Keratinocyte (primary cell): ENCODE data around the gene FOXP4. TPM values are rescaled to one million over a fixed set of nuclear protein-coding genes. Genes with fewer than 3 reads are reported as not detected.

ENCODE experiments used
- DNase-seq: peaks from one replicate; pipeline ENCODE4 v3.0.0-alpha.2; 2011; ENCODE audit warnings: low read depth, missing footprints, low spot score
- FAIRE-seq: peaks from 2 replicates; lab custom pipeline; 2011; peaks lifted over from hg19 to GRCh38; lab: Jason Lieb, UNC
- H2AFZ ChIP-seq: 2 replicates; pipeline ENCODE4 v1.6.0; 2012; ENCODE audit warnings: low read length, control low read depth, inconsistent platforms; ENCODE audit not compliant: control insufficient read depth
- H3K27ac ChIP-seq: 2 replicates; pipeline ENCODE4 v1.5.1; 2011; ENCODE audit warnings: low read length; ENCODE audit not compliant: control insufficient read depth, insufficient read depth
- H3K27me3 ChIP-seq: 3 replicates; pipeline ENCODE4 v1.6.0; 2011; ENCODE audit warnings: low read length; ENCODE audit not compliant: control insufficient read depth, insufficient read depth; ENCODE audit errors: extremely low read depth
- H3K36me3 ChIP-seq, 2 experiments: 2 replicates in 1 of 2; 3 replicates in 1 of 2; pipeline ENCODE4 v1.5.1; 2011; ENCODE audit warnings: low read length in 2 of 2, mild to moderate bottlenecking in 1 of 2; ENCODE audit not compliant: control insufficient read depth in 2 of 2, insufficient read depth in 2 of 2; ENCODE audit errors: extremely low read depth in 1 of 2
- H3K4me1 ChIP-seq: 3 replicates; pipeline ENCODE4 v1.5.1; 2011; ENCODE audit warnings: low read length; ENCODE audit not compliant: control insufficient read depth, insufficient read depth; ENCODE audit errors: extremely low read depth
- H3K4me2 ChIP-seq: 3 replicates; pipeline ENCODE4 v1.6.0; 2011; ENCODE audit warnings: low read depth, low read length; ENCODE audit not compliant: control insufficient read depth, insufficient read depth; ENCODE audit errors: extremely low read depth
- H3K4me3 ChIP-seq, 3 experiments: fragments of 200-600 bp in 1 of 3; sonication (generic) in 1 of 3; 2 replicates in 2 of 3; 3 replicates in 1 of 3; pipeline ENCODE4 v1.5.1; 2011 to 2016; ENCODE audit warnings: low read length in 3 of 3, mild to moderate bottlenecking in 3 of 3, control low read depth in 2 of 3, inconsistent platforms in 1 of 3, low read depth in 1 of 3, mixed read lengths in 1 of 3, mixed run types in 1 of 3, moderate library complexity in 1 of 3; ENCODE audit not compliant: control insufficient read depth in 2 of 3, insufficient read depth in 2 of 3; ENCODE audit errors: extremely low read depth in 1 of 3
- H3K79me2 ChIP-seq: 2 replicates; pipeline ENCODE4 v1.6.0; 2012; ENCODE audit warnings: low read length; ENCODE audit not compliant: control insufficient read depth, insufficient read depth
- H3K9ac ChIP-seq: 3 replicates; pipeline ENCODE4 v1.6.0; 2011; ENCODE audit warnings: low read length; ENCODE audit not compliant: control insufficient read depth, insufficient read depth; ENCODE audit errors: extremely low read depth
- H3K9me1 ChIP-seq: 3 replicates; pipeline ENCODE4 v1.6.0; 2011; ENCODE audit warnings: low read length; ENCODE audit not compliant: control insufficient read depth, insufficient read depth; ENCODE audit errors: extremely low read depth
- H3K9me3 ChIP-seq: 2 replicates; pipeline ENCODE4 v1.5.1; 2012; ENCODE audit warnings: low read depth, low read length; ENCODE audit not compliant: control insufficient read depth
- H4K20me1 ChIP-seq: 3 replicates; pipeline ENCODE4 v1.6.0; 2011; ENCODE audit warnings: low read length; ENCODE audit not compliant: control insufficient read depth, insufficient read depth; ENCODE audit errors: extremely low read depth
- CTCF ChIP-seq, 3 experiments: IDR thresholded peaks in 1 of 3; conservative IDR thresholded peaks in 1 of 3; optimal IDR thresholded peaks in 1 of 3; 2 replicates in 2 of 3; 3 replicates in 1 of 3; pipeline versions ENCODE3 to v1.5.1; 2011; ENCODE audit warnings: low read length in 3 of 3, mild to moderate bottlenecking in 3 of 3, moderate library complexity in 2 of 3, control low read depth in 1 of 3, inconsistent platforms in 1 of 3; ENCODE audit not compliant: insufficient read depth in 2 of 3; ENCODE audit errors: extremely low read depth in 1 of 3
- EZH2 ChIP-seq: IDR thresholded peaks from one replicate; pipeline ENCODE4 v1.6.1; 2012; ENCODE audit warnings: inconsistent platforms, mild to moderate bottlenecking, low read length, moderate library complexity
- dilution Hi-C: fragments of 300-500 bp; cut with MboI; formaldehyde crosslinking; loops from one replicate; pipeline ENCODE4 v1.7.0; 2020; ENCODE audit warnings: low sequenced_read_pairs; ENCODE audit not compliant: extremely low pct_ligation_motif_present
- polyA plus RNA-seq, 5 experiments: library from polyadenylated mRNA; depleted of rRNA in 3 of 5; stranded (reverse) in 3 of 5; stranded (forward) in 1 of 5; unstranded in 1 of 5; fragments of >200 nt; gene quantifications; 1 replicate in 1 of 5; 2 replicates in 3 of 5; 3 replicates in 1 of 5; pipeline versions ENCODE4 v1.2.1 to v1.2.3, GENCODE V29; 2011 to 2012; ENCODE audit warnings: missing spikeins in 2 of 5, low read depth in 1 of 5, low replicate concordance in 1 of 5

The FOXP4 gene
- polyA plus RNA-seq, 1 donor (not counting 4 experiments of a cell fraction or from before 2014, with no cell fraction given) = 1.1 TPM

DNA sequence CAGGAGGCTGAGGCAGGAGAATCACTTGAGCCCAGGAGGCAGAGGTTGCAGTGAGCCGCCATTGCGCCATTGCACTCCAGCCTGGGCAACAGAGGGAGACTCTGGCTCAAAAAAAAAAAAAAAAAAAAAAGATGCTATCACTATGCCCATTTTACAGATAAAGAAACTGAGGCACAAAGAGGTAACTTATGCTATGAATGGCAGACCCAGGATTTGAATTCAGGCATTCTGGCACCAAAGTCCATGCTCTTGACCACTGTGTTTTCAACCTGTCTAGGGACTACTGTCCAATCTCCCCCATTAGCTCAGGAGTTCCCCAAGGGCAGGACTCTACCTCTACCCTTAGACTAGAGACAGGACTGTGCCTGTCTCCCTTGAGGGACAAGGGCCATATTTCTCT lies 82.9 kb downstream of the FOXP4 start:
- no peak overlapping the region for H3K4me2 ChIP-seq
- no peaks in the 10 kb centered on the region for H3K9me1 ChIP-seq
- H3K27ac ChIP-seq = no peak overlapping the region
- no peak for TF ChIP-seq EZH2
- TF ChIP-seq CTCF (optimal IDR thresholded peaks at IDR 0.05 in 1 of 3, IDR thresholded peaks at IDR 0.05 in 1 of 3, conservative IDR thresholded peaks at IDR 0.05 in 1 of 3; ENCODE audit: extremely low read depth in 1 of 3, insufficient read depth in 2 of 3, low read length in 3 of 3) = no peak
- DNase-seq = no peak
- H3K27me3 ChIP-seq = no peaks in the 10 kb centered on the region
- H3K9ac ChIP-seq = no peak overlapping the region
- H3K79me2 ChIP-seq = no peaks in the 10 kb centered on the region
- H4K20me1 ChIP-seq = no peaks in the 10 kb centered on the region
- H3K36me3 ChIP-seq = no peaks in the 10 kb centered on the region
- no peak overlapping the region for H3K4me3 ChIP-seq
- H3K9me3 ChIP-seq = no peaks in the 10 kb centered on the region
- peaks cover 31% of the 10 kb centered on the region for H3K4me1 ChIP-seq
- dilution Hi-C loops = no loop called here
- no peak for FAIRE-seq
- no peak overlapping the region for H2AFZ ChIP-seq

- Histone ChIP-seq H3K27ac (no peak overlapping the region), H3K27me3 (no peaks in the 10 kb centered on the region), H2AFZ (no peak overlapping the region), H3K9me3 (no peaks in the 10 kb centered on the region), H3K4me2 (no peak overlapping the region), H4K20me1 (no peaks in the 10 kb centered on the region), H3K9ac (no peak overlapping the region), H3K79me2 (no peaks in the 10 kb centered on the region), H3K9me1 (no peaks in the 10 kb centered on the region), H3K36me3 (no peaks in the 10 kb centered on the region), H3K4me1 (peaks cover 37% of the 10 kb centered on the region), H3K4me3 (no peak overlapping the region)
- dilution Hi-C loops = no loop called here
- DNase-seq = no peak
- FAIRE-seq = no peak
- TF ChIP-seq CTCF (optimal IDR thresholded peaks at IDR 0.05 in 1 of 3, IDR thresholded peaks at IDR 0.05 in 1 of 3, conservative IDR thresholded peaks at IDR 0.05 in 1 of 3; ENCODE audit: extremely low read depth in 1 of 3, insufficient read depth in 2 of 3, low read length in 3 of 3) (no peak), EZH2 (no peak)
Measured at GRCh38 chr6:41630069-41630468, 83.9 kb downstream of the FOXP4 start.
